ENCODE measurements around the gene GFM1.

DNA sequence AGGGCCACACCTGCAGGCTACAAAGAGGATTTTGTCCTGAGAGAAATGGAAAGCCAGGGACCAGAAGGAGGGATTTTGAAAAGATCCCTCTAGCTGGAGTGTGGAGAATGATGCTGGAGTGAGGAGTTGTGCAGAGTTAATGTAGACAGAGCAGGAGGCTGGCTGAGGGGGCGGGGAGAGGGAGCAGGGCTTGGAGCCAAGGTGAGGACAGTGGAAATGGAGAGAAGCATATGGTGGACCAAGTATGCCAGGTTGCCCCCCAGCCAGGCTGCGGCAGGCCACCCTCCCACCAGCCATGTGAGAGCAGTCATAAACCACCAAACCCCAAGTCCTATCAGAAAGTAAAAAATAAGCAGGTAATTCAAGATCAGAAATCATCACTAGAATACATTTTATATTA is 73.2 kb downstream of the GFM1 start:
- TF ChIP-seq POLR2A (IDR thresholded peaks at IDR 0.05; ENCODE audit: low read depth, low read length) = no peak
- TF ChIP-seq POLR2AphosphoS5 (IDR thresholded peaks at IDR 0.05; ENCODE audit: low read depth, low read length) = no peak
- TF ChIP-seq TAF1 (IDR thresholded peaks at IDR 0.05; ENCODE audit: borderline replicate concordance, low read depth, low read length) = no peak
